LNCaP clone FGC (cell line): ENCODE measurements around the gene METTL24.
"Not testable (repeated sequence)": the region's sequence is repeated elsewhere in the genome, so short reads cannot be mapped to it uniquely, and the experiment has no call there.

Experiments used
- DNase-seq: peaks from one replicate; pipeline ENCODE4 v3.0.0-alpha.2; 2011; ENCODE audit warnings: low read depth
- H3K4me3 ChIP-seq: 2 replicates; pipeline ENCODE4 v1.5.1; 2011; ENCODE audit warnings: mild to moderate bottlenecking, low read depth, low read length, control low read depth
- CTCF ChIP-seq: IDR thresholded peaks from 2 replicates; pipeline ENCODE4 v1.5.1; 2012; ENCODE audit warnings: mild to moderate bottlenecking; ENCODE audit not compliant: control insufficient read depth, insufficient read depth; ENCODE audit errors: extremely low read depth

Gene METTL24

GRCh38 chr6:110307368-110307767 is 50.8 kb downstream of the METTL24 start:
- no peak overlapping the region for H3K4me3 ChIP-seq
- DNase-seq: no peak
- TF ChIP-seq CTCF: no peak

GRCh38 chr6:110305832-110306231 is 52.3 kb downstream of the METTL24 start:
- DNase-seq, H3K4me3 ChIP-seq: not testable (repeated sequence)

GRCh38 chr6:110303692-110304091 is 54.5 kb downstream of the METTL24 start:
- H3K4me3 ChIP-seq, DNase-seq: not testable (repeated sequence)

- DNase-seq: no peak
- TF ChIP-seq CTCF: no peak
- no peak overlapping the region for H3K4me3 ChIP-seq
These were observed 59.2 kb downstream of the METTL24 start for GRCh38 chr6:110298916-110299315.

- H3K4me3 ChIP-seq: no peak overlapping the region
- DNase-seq: no peak
- no peak for TF ChIP-seq CTCF
These were observed 59.7 kb downstream of the METTL24 start for GRCh38 chr6:110298411-110298810.

GRCh38 chr6:110296241-110297025 is 61.7 kb downstream of the METTL24 start:
- no peak for TF ChIP-seq CTCF
- no peak for DNase-seq

GRCh38 chr6:110295451-110296165 is 62.5 kb downstream of the METTL24 start:
- H3K4me3 ChIP-seq: no peak overlapping the region
- no peak for DNase-seq
- no peak for TF ChIP-seq CTCF

More at GRCh38 chr6:110296241-110297025, 61.7 kb downstream of the METTL24 start:
- no peak overlapping the region for H3K4me3 ChIP-seq
